Measurements from ENCODE around the gene FBN2. TPM values are rescaled to one million over a fixed set of nuclear protein-coding genes. Genes with fewer than 3 reads are reported as not detected.

Gene FBN2
- total RNA-seq, 1 donor from 2014 or later = 1,151 TPM

DNA sequence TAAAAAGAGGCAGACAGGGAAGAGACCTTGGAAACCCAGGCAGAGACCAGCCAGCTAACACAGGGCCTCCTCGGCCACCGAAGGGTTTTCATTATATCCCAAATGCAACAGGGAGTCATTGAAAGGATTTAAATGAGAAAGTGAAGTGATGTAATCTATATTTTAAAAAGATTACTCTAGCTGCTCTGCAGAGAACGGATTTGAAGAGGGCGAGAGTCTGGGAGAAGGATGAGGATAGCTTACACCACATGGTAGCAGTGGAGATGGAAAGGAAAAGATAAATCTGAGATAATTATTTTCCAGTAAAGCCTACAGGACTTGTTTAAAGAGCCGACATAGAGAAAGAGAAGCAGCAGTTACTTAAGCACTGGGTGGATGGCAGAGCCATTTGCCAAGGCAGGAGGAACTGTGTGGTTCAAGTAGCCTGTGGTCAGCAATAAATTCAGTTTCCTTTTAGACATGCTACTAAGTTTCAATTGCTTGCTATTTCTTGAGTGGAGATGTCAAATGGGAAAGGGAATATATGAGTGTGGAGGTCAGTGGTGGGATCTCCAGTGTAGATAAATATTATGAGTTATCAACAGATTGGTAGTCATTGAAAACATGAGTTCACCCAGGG, 9.3 kb downstream of the FBN2 start:
- TF ChIP-seq, protein P1, sequence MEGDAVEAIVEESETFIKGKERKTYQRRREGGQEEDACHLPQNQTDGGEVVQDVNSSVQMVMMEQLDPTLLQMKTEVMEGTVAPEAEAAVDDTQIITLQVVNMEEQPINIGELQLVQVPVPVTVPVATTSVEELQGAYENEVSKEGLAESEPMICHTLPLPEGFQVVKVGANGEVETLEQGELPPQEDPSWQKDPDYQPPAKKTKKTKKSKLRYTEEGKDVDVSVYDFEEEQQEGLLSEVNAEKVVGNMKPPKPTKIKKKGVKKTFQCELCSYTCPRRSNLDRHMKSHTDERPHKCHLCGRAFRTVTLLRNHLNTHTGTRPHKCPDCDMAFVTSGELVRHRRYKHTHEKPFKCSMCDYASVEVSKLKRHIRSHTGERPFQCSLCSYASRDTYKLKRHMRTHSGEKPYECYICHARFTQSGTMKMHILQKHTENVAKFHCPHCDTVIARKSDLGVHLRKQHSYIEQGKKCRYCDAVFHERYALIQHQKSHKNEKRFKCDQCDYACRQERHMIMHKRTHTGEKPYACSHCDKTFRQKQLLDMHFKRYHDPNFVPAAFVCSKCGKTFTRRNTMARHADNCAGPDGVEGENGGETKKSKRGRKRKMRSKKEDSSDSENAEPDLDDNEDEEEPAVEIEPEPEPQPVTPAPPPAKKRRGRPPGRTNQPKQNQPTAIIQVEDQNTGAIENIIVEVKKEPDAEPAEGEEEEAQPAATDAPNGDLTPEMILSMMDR (IDR thresholded peaks at IDR 0.05) = no peak
- no peaks in the 10 kb centered on the region for H3K27me3 Mint-ChIP-seq (ENCODE audit: unreplicated experiment)
- no peaks in the 10 kb centered on the region for H3K9me3 Mint-ChIP-seq (ENCODE audit: unreplicated experiment)
- no peak for DNase-seq (ENCODE audit: extremely low spot score, unreplicated experiment)
- H3K36me3 Mint-ChIP-seq (ENCODE audit: unreplicated experiment) = peaks cover 75% of the 10 kb centered on the region
- peaks cover 76% of the 10 kb centered on the region for H3K4me1 Mint-ChIP-seq (ENCODE audit: unreplicated experiment)
- H3K4me3 Mint-ChIP-seq (ENCODE audit: unreplicated experiment) = no peak overlapping the region
- peak overlapping the region; percentile 51 for H3K27ac Mint-ChIP-seq (ENCODE audit: unreplicated experiment)

DNA sequence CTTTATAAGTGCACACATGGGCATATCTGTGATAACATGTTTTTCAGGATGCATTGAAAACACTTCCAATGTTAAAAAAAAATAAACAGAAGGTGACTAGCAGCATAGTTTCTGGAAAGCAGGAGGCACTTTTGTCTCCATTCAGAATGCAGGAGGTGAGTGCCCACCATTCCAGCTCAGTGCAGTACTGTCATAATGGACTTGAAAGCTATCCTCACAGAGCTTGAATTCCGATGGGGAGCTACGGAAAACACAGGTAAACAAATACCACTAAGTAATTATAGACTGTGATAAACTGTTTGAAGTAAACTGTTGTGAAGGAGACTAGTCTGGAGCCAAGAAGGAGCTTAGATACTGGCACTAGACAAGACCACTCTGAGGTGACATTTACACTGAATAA, 9.9 kb downstream of the FBN2 start:
- TF ChIP-seq, protein P1 (IDR thresholded peaks at IDR 0.05) = no peak
- Mint-ChIP-seq H3K27me3 (ENCODE audit: unreplicated experiment) (no peaks in the 10 kb centered on the region), H3K27ac (ENCODE audit: unreplicated experiment) (peak overlapping the region; percentile 51), H3K9me3 (ENCODE audit: unreplicated experiment) (no peaks in the 10 kb centered on the region), H3K36me3 (ENCODE audit: unreplicated experiment) (peaks cover 76% of the 10 kb centered on the region), H3K4me3 (ENCODE audit: unreplicated experiment) (no peak overlapping the region), H3K4me1 (ENCODE audit: unreplicated experiment) (peaks cover 75% of the 10 kb centered on the region)
- no peak for DNase-seq (ENCODE audit: extremely low spot score, unreplicated experiment)

DNA sequence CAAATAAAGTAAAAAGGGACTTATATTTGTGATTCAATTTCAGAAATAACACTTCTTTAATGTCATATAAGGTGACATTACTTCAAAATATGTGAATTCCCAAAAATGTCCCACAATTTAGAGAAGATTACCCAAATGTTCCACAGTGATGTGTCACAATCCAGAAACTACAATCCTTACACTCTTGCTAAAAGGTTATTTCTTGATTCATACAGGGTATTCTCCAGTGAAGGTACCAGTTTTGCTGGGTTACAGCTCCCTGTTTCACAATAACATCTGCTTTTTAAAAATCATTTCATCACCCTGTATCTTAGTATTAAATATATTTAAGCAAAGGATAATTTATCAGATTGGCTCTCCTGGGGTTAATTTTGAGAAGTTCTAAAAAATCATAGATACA, 11.0 kb downstream of the FBN2 start:
- peaks cover 67% of the 10 kb centered on the region for H3K4me1 Mint-ChIP-seq (ENCODE audit: unreplicated experiment)
- peaks cover 84% of the 10 kb centered on the region for H3K36me3 Mint-ChIP-seq (ENCODE audit: unreplicated experiment)
- DNase-seq (ENCODE audit: extremely low spot score, unreplicated experiment) = no peak
- no peaks in the 10 kb centered on the region for H3K27me3 Mint-ChIP-seq (ENCODE audit: unreplicated experiment)
- TF ChIP-seq, protein P1 (IDR thresholded peaks at IDR 0.05) = no peak
- H3K4me3 Mint-ChIP-seq (ENCODE audit: unreplicated experiment) = no peak overlapping the region
- no peaks in the 10 kb centered on the region for H3K9me3 Mint-ChIP-seq (ENCODE audit: unreplicated experiment)
- H3K27ac Mint-ChIP-seq (ENCODE audit: unreplicated experiment) = no peak overlapping the region

DNA sequence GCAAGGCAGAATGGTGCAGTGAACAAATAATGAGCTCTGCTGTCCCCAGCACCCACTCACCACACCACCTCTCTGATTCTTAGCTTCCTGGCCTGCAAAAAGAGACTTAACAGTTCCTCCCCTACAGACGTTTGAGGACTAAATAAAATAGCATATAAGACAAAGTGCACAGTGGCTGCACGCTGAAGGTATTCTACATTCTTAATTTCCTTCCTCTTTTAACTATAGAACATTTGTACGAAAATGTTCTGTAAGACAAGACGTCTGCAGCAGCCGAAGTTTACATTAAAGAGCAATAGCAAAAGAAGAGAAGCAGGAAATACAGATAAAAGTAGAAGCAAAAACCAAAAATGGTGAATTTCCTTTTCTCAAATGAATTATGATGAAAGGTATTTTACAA, 15.7 kb downstream of the FBN2 start:
- peaks cover 44% of the 10 kb centered on the region for H3K4me1 Mint-ChIP-seq (ENCODE audit: unreplicated experiment)
- no peaks in the 10 kb centered on the region for H3K27me3 Mint-ChIP-seq (ENCODE audit: unreplicated experiment)
- peaks cover 81% of the 10 kb centered on the region for H3K36me3 Mint-ChIP-seq (ENCODE audit: unreplicated experiment)
- H3K9me3 Mint-ChIP-seq (ENCODE audit: unreplicated experiment) = no peaks in the 10 kb centered on the region
- no peak overlapping the region for H3K4me3 Mint-ChIP-seq (ENCODE audit: unreplicated experiment)
- H3K27ac Mint-ChIP-seq (ENCODE audit: unreplicated experiment) = peak overlapping the region; percentile 61
- DNase-seq (ENCODE audit: extremely low spot score, unreplicated experiment) = no peak
- TF ChIP-seq, protein P1 (IDR thresholded peaks at IDR 0.05) = no peak

DNA sequence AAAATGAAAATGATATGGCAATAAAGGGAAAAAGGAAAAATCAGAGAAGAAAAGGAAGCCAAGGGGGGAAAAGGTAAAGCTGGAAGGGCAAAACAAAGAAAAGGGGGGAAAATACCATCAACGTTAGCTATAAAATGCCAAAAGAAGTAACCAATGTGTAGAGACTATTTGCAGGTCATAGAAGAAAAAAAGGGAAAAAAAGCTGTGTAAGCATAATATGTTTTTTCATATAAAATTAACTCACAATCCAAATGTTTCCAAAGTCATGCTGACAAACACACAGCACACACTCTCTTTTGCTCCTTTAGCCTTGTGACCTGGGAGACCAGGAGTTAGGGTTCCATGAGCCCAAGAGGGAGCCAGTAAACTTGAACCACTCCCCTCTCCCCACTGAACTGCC, 18.2 kb downstream of the FBN2 start:
- H3K9me3 Mint-ChIP-seq (ENCODE audit: unreplicated experiment) = no peaks in the 10 kb centered on the region
- no peak for DNase-seq (ENCODE audit: extremely low spot score, unreplicated experiment)
- H3K4me3 Mint-ChIP-seq (ENCODE audit: unreplicated experiment) = no peak overlapping the region
- peaks cover 41% of the 10 kb centered on the region for H3K4me1 Mint-ChIP-seq (ENCODE audit: unreplicated experiment)
- TF ChIP-seq, protein P1 (IDR thresholded peaks at IDR 0.05) = no peak
- peaks cover 77% of the 10 kb centered on the region for H3K36me3 Mint-ChIP-seq (ENCODE audit: unreplicated experiment)
- H3K27me3 Mint-ChIP-seq (ENCODE audit: unreplicated experiment) = no peaks in the 10 kb centered on the region
- H3K27ac Mint-ChIP-seq (ENCODE audit: unreplicated experiment) = peak overlapping the region; percentile 56
